GM12878 (cell line): ENCODE results near the gene B9D2. TPM values are rescaled to one million over a fixed set of nuclear protein-coding genes. Genes with fewer than 3 reads are reported as not detected.

Experiments
- CBX5 ChIP-seq: sonication (generic); IDR thresholded peaks from 2 replicates; pipeline ENCODE4 v1.6.1; 2016; ENCODE audit warnings: low read depth, moderate library complexity, mild to moderate bottlenecking, inconsistent platforms
- CREB1 ChIP-seq: IDR thresholded peaks from 2 replicates; pipeline ENCODE4 v1.6.1; 2012; ENCODE audit warnings: low read depth, mild to moderate bottlenecking, inconsistent platforms
- EZH2 ChIP-seq: IDR thresholded peaks from 2 replicates; pipeline ENCODE4 v1.6.1; 2012; ENCODE audit warnings: low read depth, mild to moderate bottlenecking, control low read depth, inconsistent platforms, low read length, borderline replicate concordance; ENCODE audit not compliant: control insufficient read depth
- NR2F1 ChIP-seq: fragments of 450-650 bp; conservative IDR thresholded peaks from 2 replicates; pipeline ENCODE4 v1.6.1; 2017; ENCODE audit warnings: mild to moderate bottlenecking
- SREBF1 ChIP-seq: IDR thresholded peaks from 2 replicates; pipeline ENCODE4 v1.6.1; 2012; ENCODE audit warnings: mild to moderate bottlenecking, low read length
- polyA plus RNA-seq, 11 experiments: library from polyadenylated mRNA; depleted of rRNA in 4 of 11; unstranded in 6 of 11; stranded (reverse) in 5 of 11; fragments of >200 nt; fragmentation: Nextera tagmentation in 4 of 11; fragmentation: Illumina TruSeq in 1 of 11; extraction: Ambion mirVana in 4 of 11; extraction: Trizol in 1 of 11; gene quantifications; 1 replicate in 1 of 11; 2 replicates in 10 of 11; pipeline versions ENCODE4 v1.2.1 to v1.2.3, GENCODE V29; 2011 to 2016; ENCODE audit warnings: inconsistent platforms in 2 of 11, missing spikeins in 2 of 11, low read depth in 1 of 11
- total RNA-seq, 4 experiments: library from RNA; depleted of rRNA in 3 of 4; stranded (reverse); fragments of >200 nt in 3 of 4; fragmentation: Illumina TruSeq in 1 of 4; extraction: Trizol in 1 of 4; gene quantifications; 2 replicates each; pipeline versions ENCODE4 v1.2.1 to v1.2.3, GENCODE V29; 2013 to 2021
- TF ChIP-seq, protein P1 (sequence below): fragments of 450-650 bp; conservative IDR thresholded peaks from 2 replicates; pipeline ENCODE4 v1.6.1; 2017; ENCODE audit warnings: mild to moderate bottlenecking, moderate library complexity
- TF ChIP-seq, protein P2 (sequence below): fragments of 450-650 bp; IDR thresholded peaks from 2 replicates; pipeline ENCODE4 v1.6.1; 2018; ENCODE audit warnings: mild to moderate bottlenecking, low read depth, moderate library complexity; ENCODE audit not compliant: partially characterized antibody
- TF ChIP-seq, protein P3 (sequence below): IDR thresholded peaks from 2 replicates; pipeline ENCODE4 v1.6.1; 2011; ENCODE audit warnings: low read depth, mild to moderate bottlenecking, low read length, moderate library complexity, borderline replicate concordance; ENCODE audit errors: extremely low read depth
- TF ChIP-seq, protein P4 (sequence below): IDR thresholded peaks from 2 replicates; pipeline ENCODE4 v1.6.1; 2012; ENCODE audit warnings: low read depth, low read length, improper control_type of control experiment
- TF ChIP-seq, protein P5 (sequence below): fragments of 450-650 bp; IDR thresholded peaks from 2 replicates; pipeline ENCODE4 v1.6.1; 2017; ENCODE audit warnings: low read depth, mild to moderate bottlenecking, moderate library complexity
- TF ChIP-seq, protein P6 (sequence below): IDR thresholded peaks from 2 replicates; pipeline ENCODE4 v1.6.1; 2012; ENCODE audit warnings: low read length, inconsistent platforms
- TF ChIP-seq, protein P7 (sequence below): fragments of 450-650 bp; IDR thresholded peaks from 2 replicates; pipeline ENCODE4 v1.6.1; 2017; ENCODE audit warnings: mild to moderate bottlenecking, low read depth, inconsistent platforms; ENCODE audit not compliant: poor library complexity, severe bottlenecking
- TF ChIP-seq, protein P8 (sequence below): IDR thresholded peaks from 2 replicates; pipeline ENCODE4 v1.6.1; 2011; ENCODE audit warnings: mild to moderate bottlenecking, low read depth, low read length, moderate library complexity; ENCODE audit not compliant: insufficient replicate concordance
- TF ChIP-seq, protein P9 (sequence below): fragments of 450-650 bp; IDR thresholded peaks from 2 replicates; pipeline ENCODE4 v1.6.1; 2016; ENCODE audit warnings: mild to moderate bottlenecking

The B9D2 gene
- total and polyA plus RNA-seq, 10 of the 15 experiments (the other 5 are each of a cell fraction or from before 2014, with no cell fraction given) = 2.4 to 12.4 (median 5.0) TPM

DNA sequence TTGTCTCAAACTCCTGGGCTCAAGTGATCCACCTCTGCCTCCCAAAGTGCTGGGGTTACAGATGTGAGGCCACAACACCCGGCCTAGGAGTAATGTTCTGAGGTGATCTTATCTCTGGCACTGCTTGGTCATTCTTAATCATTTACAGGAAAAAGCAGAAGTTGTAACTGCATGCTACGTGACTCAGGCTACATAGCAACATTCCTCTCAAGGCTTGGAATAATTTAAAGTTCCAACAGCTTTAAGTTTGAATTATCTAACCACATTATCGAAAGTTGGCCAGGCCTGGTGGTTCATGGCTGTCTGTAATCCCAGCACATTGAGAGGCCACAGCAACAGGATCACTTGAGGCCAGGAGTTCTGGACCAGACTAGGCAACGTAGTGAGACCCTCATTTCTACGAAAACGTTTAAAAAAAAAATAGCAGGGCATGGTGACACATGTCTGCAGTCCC lies 3.9 kb upstream of the B9D2 start (continued):
- TF ChIP-seq, protein P1, sequence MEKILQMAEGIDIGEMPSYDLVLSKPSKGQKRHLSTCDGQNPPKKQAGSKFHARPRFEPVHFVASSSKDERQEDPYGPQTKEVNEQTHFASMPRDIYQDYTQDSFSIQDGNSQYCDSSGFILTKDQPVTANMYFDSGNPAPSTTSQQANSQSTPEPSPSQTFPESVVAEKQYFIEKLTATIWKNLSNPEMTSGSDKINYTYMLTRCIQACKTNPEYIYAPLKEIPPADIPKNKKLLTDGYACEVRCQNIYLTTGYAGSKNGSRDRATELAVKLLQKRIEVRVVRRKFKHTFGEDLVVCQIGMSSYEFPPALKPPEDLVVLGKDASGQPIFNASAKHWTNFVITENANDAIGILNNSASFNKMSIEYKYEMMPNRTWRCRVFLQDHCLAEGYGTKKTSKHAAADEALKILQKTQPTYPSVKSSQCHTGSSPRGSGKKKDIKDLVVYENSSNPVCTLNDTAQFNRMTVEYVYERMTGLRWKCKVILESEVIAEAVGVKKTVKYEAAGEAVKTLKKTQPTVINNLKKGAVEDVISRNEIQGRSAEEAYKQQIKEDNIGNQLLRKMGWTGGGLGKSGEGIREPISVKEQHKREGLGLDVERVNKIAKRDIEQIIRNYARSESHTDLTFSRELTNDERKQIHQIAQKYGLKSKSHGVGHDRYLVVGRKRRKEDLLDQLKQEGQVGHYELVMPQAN = no peak
- TF ChIP-seq CREB1 (no peak), NR2F1 (no peak; the same call in 1 of the 2 replicates), SREBF1 (no peak), EZH2 (no peak), CBX5 (no peak)
- TF ChIP-seq, protein P2, sequence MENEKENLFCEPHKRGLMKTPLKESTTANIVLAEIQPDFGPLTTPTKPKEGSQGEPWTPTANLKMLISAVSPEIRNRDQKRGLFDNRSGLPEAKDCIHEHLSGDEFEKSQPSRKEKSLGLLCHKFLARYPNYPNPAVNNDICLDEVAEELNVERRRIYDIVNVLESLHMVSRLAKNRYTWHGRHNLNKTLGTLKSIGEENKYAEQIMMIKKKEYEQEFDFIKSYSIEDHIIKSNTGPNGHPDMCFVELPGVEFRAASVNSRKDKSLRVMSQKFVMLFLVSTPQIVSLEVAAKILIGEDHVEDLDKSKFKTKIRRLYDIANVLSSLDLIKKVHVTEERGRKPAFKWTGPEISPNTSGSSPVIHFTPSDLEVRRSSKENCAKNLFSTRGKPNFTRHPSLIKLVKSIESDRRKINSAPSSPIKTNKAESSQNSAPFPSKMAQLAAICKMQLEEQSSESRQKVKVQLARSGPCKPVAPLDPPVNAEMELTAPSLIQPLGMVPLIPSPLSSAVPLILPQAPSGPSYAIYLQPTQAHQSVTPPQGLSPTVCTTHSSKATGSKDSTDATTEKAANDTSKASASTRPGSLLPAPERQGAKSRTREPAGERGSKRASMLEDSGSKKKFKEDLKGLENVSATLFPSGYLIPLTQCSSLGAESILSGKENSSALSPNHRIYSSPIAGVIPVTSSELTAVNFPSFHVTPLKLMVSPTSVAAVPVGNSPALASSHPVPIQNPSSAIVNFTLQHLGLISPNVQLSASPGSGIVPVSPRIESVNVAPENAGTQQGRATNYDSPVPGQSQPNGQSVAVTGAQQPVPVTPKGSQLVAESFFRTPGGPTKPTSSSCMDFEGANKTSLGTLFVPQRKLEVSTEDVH = peak; percentile 38
- TF ChIP-seq, protein P3, sequence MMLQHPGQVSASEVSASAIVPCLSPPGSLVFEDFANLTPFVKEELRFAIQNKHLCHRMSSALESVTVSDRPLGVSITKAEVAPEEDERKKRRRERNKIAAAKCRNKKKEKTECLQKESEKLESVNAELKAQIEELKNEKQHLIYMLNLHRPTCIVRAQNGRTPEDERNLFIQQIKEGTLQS = no peak
- TF ChIP-seq, protein P4, sequence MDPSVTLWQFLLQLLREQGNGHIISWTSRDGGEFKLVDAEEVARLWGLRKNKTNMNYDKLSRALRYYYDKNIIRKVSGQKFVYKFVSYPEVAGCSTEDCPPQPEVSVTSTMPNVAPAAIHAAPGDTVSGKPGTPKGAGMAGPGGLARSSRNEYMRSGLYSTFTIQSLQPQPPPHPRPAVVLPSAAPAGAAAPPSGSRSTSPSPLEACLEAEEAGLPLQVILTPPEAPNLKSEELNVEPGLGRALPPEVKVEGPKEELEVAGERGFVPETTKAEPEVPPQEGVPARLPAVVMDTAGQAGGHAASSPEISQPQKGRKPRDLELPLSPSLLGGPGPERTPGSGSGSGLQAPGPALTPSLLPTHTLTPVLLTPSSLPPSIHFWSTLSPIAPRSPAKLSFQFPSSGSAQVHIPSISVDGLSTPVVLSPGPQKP = no peak
- TF ChIP-seq, protein P5, sequence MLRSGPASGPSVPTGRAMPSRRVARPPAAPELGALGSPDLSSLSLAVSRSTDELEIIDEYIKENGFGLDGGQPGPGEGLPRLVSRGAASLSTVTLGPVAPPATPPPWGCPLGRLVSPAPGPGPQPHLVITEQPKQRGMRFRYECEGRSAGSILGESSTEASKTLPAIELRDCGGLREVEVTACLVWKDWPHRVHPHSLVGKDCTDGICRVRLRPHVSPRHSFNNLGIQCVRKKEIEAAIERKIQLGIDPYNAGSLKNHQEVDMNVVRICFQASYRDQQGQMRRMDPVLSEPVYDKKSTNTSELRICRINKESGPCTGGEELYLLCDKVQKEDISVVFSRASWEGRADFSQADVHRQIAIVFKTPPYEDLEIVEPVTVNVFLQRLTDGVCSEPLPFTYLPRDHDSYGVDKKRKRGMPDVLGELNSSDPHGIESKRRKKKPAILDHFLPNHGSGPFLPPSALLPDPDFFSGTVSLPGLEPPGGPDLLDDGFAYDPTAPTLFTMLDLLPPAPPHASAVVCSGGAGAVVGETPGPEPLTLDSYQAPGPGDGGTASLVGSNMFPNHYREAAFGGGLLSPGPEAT = peak; percentile 82
- TF ChIP-seq, protein P6, sequence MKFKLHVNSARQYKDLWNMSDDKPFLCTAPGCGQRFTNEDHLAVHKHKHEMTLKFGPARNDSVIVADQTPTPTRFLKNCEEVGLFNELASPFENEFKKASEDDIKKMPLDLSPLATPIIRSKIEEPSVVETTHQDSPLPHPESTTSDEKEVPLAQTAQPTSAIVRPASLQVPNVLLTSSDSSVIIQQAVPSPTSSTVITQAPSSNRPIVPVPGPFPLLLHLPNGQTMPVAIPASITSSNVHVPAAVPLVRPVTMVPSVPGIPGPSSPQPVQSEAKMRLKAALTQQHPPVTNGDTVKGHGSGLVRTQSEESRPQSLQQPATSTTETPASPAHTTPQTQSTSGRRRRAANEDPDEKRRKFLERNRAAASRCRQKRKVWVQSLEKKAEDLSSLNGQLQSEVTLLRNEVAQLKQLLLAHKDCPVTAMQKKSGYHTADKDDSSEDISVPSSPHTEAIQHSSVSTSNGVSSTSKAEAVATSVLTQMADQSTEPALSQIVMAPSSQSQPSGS = no peak
- TF ChIP-seq, protein P7, sequence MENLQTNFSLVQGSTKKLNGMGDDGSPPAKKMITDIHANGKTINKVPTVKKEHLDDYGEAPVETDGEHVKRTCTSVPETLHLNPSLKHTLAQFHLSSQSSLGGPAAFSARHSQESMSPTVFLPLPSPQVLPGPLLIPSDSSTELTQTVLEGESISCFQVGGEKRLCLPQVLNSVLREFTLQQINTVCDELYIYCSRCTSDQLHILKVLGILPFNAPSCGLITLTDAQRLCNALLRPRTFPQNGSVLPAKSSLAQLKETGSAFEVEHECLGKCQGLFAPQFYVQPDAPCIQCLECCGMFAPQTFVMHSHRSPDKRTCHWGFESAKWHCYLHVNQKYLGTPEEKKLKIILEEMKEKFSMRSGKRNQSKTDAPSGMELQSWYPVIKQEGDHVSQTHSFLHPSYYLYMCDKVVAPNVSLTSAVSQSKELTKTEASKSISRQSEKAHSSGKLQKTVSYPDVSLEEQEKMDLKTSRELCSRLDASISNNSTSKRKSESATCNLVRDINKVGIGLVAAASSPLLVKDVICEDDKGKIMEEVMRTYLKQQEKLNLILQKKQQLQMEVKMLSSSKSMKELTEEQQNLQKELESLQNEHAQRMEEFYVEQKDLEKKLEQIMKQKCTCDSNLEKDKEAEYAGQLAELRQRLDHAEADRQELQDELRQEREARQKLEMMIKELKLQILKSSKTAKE = no peak
- TF ChIP-seq, protein P8, sequence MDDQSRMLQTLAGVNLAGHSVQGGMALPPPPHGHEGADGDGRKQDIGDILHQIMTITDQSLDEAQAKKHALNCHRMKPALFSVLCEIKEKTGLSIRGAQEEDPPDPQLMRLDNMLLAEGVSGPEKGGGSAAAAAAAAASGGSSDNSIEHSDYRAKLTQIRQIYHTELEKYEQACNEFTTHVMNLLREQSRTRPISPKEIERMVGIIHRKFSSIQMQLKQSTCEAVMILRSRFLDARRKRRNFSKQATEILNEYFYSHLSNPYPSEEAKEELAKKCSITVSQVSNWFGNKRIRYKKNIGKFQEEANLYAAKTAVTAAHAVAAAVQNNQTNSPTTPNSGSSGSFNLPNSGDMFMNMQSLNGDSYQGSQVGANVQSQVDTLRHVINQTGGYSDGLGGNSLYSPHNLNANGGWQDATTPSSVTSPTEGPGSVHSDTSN = no peak
- TF ChIP-seq, protein P9, sequence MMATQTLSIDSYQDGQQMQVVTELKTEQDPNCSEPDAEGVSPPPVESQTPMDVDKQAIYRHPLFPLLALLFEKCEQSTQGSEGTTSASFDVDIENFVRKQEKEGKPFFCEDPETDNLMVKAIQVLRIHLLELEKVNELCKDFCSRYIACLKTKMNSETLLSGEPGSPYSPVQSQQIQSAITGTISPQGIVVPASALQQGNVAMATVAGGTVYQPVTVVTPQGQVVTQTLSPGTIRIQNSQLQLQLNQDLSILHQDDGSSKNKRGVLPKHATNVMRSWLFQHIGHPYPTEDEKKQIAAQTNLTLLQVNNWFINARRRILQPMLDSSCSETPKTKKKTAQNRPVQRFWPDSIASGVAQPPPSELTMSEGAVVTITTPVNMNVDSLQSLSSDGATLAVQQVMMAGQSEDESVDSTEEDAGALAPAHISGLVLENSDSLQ = 0 out of 2 replicates have a peak, but pooled peaks have one; percentile 21
